SK-N-MC (cell line): ENCODE results near the gene FUCA1.
"Not testable (repeated sequence)": the region's sequence is repeated elsewhere in the genome, so short reads cannot be mapped to it uniquely, and the experiment has no call there.

Experiments
- DNase-seq: peaks from one replicate; pipeline ENCODE4 v3.0.0-alpha.2; 2011; ENCODE audit warnings: low read depth, low spot score
- H3K27ac ChIP-seq: fragments of 200-600 bp; sonication (generic); 2 replicates; pipeline ENCODE4 v1.5.1; 2016; ENCODE audit warnings: mixed run types
- H3K36me3 ChIP-seq: fragments of 200-600 bp; sonication (generic); 2 replicates; pipeline ENCODE4 v1.6.1; 2017; ENCODE audit warnings: antibody characterized with exemption, low read length, mixed read lengths; ENCODE audit not compliant: insufficient read depth
- H3K4me3 ChIP-seq: fragments of 200-600 bp; sonication (generic); 2 replicates; pipeline ENCODE4 v1.5.1; 2016
- H3K9ac ChIP-seq: fragments of 200-600 bp; sonication (generic); 2 replicates; pipeline ENCODE4 v1.8.0; 2017; ENCODE audit warnings: mixed run types, mixed read lengths; ENCODE audit not compliant: insufficient read length
- H3K9me3 ChIP-seq: fragments of 200-600 bp; sonication (generic); 2 replicates; pipeline ENCODE4 v1.6.1; 2017; ENCODE audit warnings: low read depth, mild to moderate bottlenecking, antibody characterized with exemption, low read length, moderate library complexity, mixed read lengths
- EZH2 ChIP-seq: fragments of 200-600 bp; sonication (generic); IDR thresholded peaks from one replicate; pipeline ENCODE4 v1.6.1; 2017; ENCODE audit warnings: antibody characterized with exemption
- FOXP2 ChIP-seq: optimal IDR thresholded peaks from 2 replicates; pipeline ENCODE3; 2011; ENCODE audit warnings: mild to moderate bottlenecking, moderate library complexity; ENCODE audit not compliant: insufficient read depth; ENCODE audit errors: extremely low read length, control extremely low read depth
- POLR2AphosphoS5 ChIP-seq: IDR thresholded peaks from 2 replicates; pipeline ENCODE4 v1.6.1; 2012; ENCODE audit warnings: mild to moderate bottlenecking, low read depth, low read length, borderline replicate concordance

FUCA1 gene

GRCh38 chr1:23902321-23903278 is 34.5 kb upstream of the FUCA1 start:
- H3K27ac ChIP-seq = no peak overlapping the region
- DNase-seq = no peak
- no peak overlapping the region for H3K9ac ChIP-seq
- no peaks in the 10 kb centered on the region for H3K9me3 ChIP-seq
- H3K4me3 ChIP-seq = no peak overlapping the region
- TF ChIP-seq EZH2 = no peak
- no peak for TF ChIP-seq FOXP2
- no peak for TF ChIP-seq POLR2AphosphoS5
- no peaks in the 10 kb centered on the region for H3K36me3 ChIP-seq

GRCh38 chr1:23900017-23900416 is 31.9 kb upstream of the FUCA1 start:
- peak overlapping the region; percentile 85 for H3K27ac ChIP-seq
- not testable (repeated sequence) for H3K9me3 ChIP-seq, H3K9ac ChIP-seq, H3K36me3 ChIP-seq
- DNase-seq = peak; percentile 58
- H3K4me3 ChIP-seq = peak overlapping the region; percentile 56
- peak; percentile 32; the same call in 1 of the 2 replicates for TF ChIP-seq POLR2AphosphoS5

- peak overlapping the region; percentile 85 for H3K27ac ChIP-seq
- no peak for TF ChIP-seq FOXP2
- TF ChIP-seq EZH2 = no peak
- TF ChIP-seq POLR2AphosphoS5 = no peak
Measured at GRCh38 chr1:23899070-23899469, 31.0 kb upstream of the FUCA1 start.

GRCh38 chr1:23897083-23897482 is 29.0 kb upstream of the FUCA1 start:
- Histone ChIP-seq H3K36me3 (no peaks in the 10 kb centered on the region), H3K9me3 (no peaks in the 10 kb centered on the region), H3K27ac (no peak overlapping the region), H3K4me3 (no peak overlapping the region), H3K9ac (no peak overlapping the region)
- TF ChIP-seq EZH2 = no peak
- TF ChIP-seq FOXP2 = no peak
- TF ChIP-seq POLR2AphosphoS5 = no peak
- no peak for DNase-seq

More at GRCh38 chr1:23899070-23899469, 31.0 kb upstream of the FUCA1 start:
- Histone ChIP-seq H3K36me3 (no peaks in the 10 kb centered on the region), H3K9me3 (no peaks in the 10 kb centered on the region), H3K9ac (no peak overlapping the region), H3K4me3 (no peak overlapping the region)
- DNase-seq = no peak

- no peak overlapping the region for H3K27ac ChIP-seq
- TF ChIP-seq FOXP2 = no peak
- TF ChIP-seq POLR2AphosphoS5 = no peak
- no peak for TF ChIP-seq EZH2
- H3K9ac ChIP-seq = no peak overlapping the region
- no peak for DNase-seq
- H3K4me3 ChIP-seq = no peak overlapping the region
- no peaks in the 10 kb centered on the region for H3K9me3 ChIP-seq
- no peaks in the 10 kb centered on the region for H3K36me3 ChIP-seq
Measured at GRCh38 chr1:23896491-23896890, 28.4 kb upstream of the FUCA1 start.

GRCh38 chr1:23895993-23896392 is 27.9 kb upstream of the FUCA1 start:
- DNase-seq = no peak
- Histone ChIP-seq H3K9me3 (no peaks in the 10 kb centered on the region), H3K27ac (no peak overlapping the region), H3K4me3 (no peak overlapping the region), H3K36me3 (no peaks in the 10 kb centered on the region), H3K9ac (no peak overlapping the region)
- TF ChIP-seq POLR2AphosphoS5 = no peak
- no peak for TF ChIP-seq FOXP2
- no peak for TF ChIP-seq EZH2

- no peak for TF ChIP-seq FOXP2
- DNase-seq = no peak
- no peak overlapping the region for H3K27ac ChIP-seq
- H3K4me3 ChIP-seq = no peak overlapping the region
- no peaks in the 10 kb centered on the region for H3K9me3 ChIP-seq
- H3K36me3 ChIP-seq = no peaks in the 10 kb centered on the region
- no peak overlapping the region for H3K9ac ChIP-seq
Measured at GRCh38 chr1:23895082-23895481, 27.0 kb upstream of the FUCA1 start.

GRCh38 chr1:23889074-23889473 is 21.0 kb upstream of the FUCA1 start:
- Histone ChIP-seq H3K4me3 (no peak overlapping the region), H3K9me3 (no peaks in the 10 kb centered on the region), H3K27ac (no peak overlapping the region), H3K9ac (no peak overlapping the region), H3K36me3 (no peaks in the 10 kb centered on the region)
- no peak for DNase-seq
- TF ChIP-seq FOXP2 (no peak), POLR2AphosphoS5 (no peak), EZH2 (no peak)

GRCh38 chr1:23885222-23885621 is 17.1 kb upstream of the FUCA1 start:
- Histone ChIP-seq H3K27ac (no peak overlapping the region), H3K9ac (no peak overlapping the region), H3K4me3 (no peak overlapping the region), H3K36me3 (no peaks in the 10 kb centered on the region), H3K9me3 (no peaks in the 10 kb centered on the region)
- DNase-seq = no peak
- no peak for TF ChIP-seq POLR2AphosphoS5
- no peak for TF ChIP-seq EZH2
- TF ChIP-seq FOXP2 = no peak
